IPS DF 4.7 (cell line): Measurements from ENCODE around the gene LEAP2.

Experiments
- DNase-seq: peaks from one replicate; pipeline ENCODE4 v3.0.0-alpha.2; 2013; ENCODE audit warnings: low spot score; ENCODE audit errors: extremely low read depth

The LEAP2 gene

GRCh38 chr5:132873119-132873929 lies at the start of gene LEAP2:
Gene LEAP2, plus strand, starts transcription at chr5:132873668. Its CDS starts 27 bp downstream, at chr5:132873695.
- DNase-seq = no peak

GRCh38 chr5:132824426-132824825 lies 49.0 kb upstream of the LEAP2 start:
- no peak for DNase-seq

GRCh38 chr5:132825033-132825833 lies 48.2 kb upstream of the LEAP2 start:
- DNase-seq = no peak

GRCh38 chr5:132825834-132826391 lies 47.6 kb upstream of the LEAP2 start:
- no peak for DNase-seq

GRCh38 chr5:132826424-132827082 lies 46.9 kb upstream of the LEAP2 start:
- DNase-seq = no peak

GRCh38 chr5:132827943-132828673 lies 45.4 kb upstream of the LEAP2 start:
- no peak for DNase-seq

- DNase-seq = no peak
Measured at GRCh38 chr5:132828846-132829494, 44.5 kb upstream of the LEAP2 start.

GRCh38 chr5:132829742-132830435 lies 43.6 kb upstream of the LEAP2 start:
- DNase-seq = no peak

- DNase-seq = no peak
Measured at GRCh38 chr5:132830436-132831094, 42.9 kb upstream of the LEAP2 start, which contains the start of gene SHROOM1. Gene SHROOM1, minus strand, starts transcription at chr5:132830647. Its CDS starts 4,507 bp downstream, at chr5:132826140.

GRCh38 chr5:132831095-132831860 lies 42.2 kb upstream of the LEAP2 start:
- no peak for DNase-seq

- no peak for DNase-seq
Measured at GRCh38 chr5:132832612-132833011, 40.9 kb upstream of the LEAP2 start.

GRCh38 chr5:132834057-132834456 lies 39.4 kb upstream of the LEAP2 start:
- DNase-seq = no peak

GRCh38 chr5:132836852-132837251 lies 36.6 kb upstream of the LEAP2 start:
- no peak for DNase-seq

GRCh38 chr5:132837868-132838267 lies 35.6 kb upstream of the LEAP2 start:
- DNase-seq = no peak

- DNase-seq = no peak
Measured at GRCh38 chr5:132838516-132839282, 34.8 kb upstream of the LEAP2 start.

GRCh38 chr5:132839426-132840301 lies 33.8 kb upstream of the LEAP2 start:
- DNase-seq = no peak

- DNase-seq = no peak
Measured at GRCh38 chr5:132840313-132840712, 33.2 kb upstream of the LEAP2 start.
